ENCODE results near the gene SFXN2. TPM values are rescaled to one million over a fixed set of nuclear protein-coding genes. Genes with fewer than 3 reads are reported as not detected.

SFXN2 gene
- polyA plus RNA-seq, 1 of the 3 experiments (the other 2 are of a cell fraction): 10.2 TPM

DNA sequence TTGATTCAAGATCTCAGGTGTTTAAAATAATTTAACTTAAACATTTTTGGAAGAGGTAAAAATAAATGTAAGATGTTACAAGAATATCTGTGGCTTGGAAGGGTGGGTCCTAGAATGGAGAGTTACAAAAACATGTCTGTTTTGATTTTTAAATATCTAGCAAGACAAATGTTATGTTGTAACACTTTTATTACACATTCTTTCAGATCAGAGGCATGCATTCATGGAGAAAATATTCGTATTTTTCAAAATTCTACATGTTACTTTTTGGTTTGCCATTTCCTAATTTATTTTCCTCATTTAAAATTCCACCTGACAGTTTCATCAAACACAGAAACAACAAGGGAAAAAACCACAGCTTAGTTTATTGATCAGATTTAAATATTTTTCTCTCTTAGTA lies 39.3 kb downstream of the SFXN2 start:
- no peak overlapping the region for H3K9ac ChIP-seq
- H3K9me2 ChIP-seq: no peaks in the 10 kb centered on the region
- DNase-seq: no peak
- H4K20me1 ChIP-seq (ENCODE audit: insufficient read depth): peaks cover 42% of the 10 kb centered on the region
- peak overlapping the region; percentile 32; the same call in 1 of the 2 replicates for H3K4me2 ChIP-seq
- H3K27ac ChIP-seq (ENCODE audit: low read depth in 2 of 2, low read length in 1 of 2): peak overlapping the region in 1 of 2 experiments; percentile 34; a peak in 1 of 4 replicates
- CTCF ChIA-PET: interaction anchor here (0.9 to 2.0 kb wide), 10 partner anchors 9 to 148 kb away, joined by 3 to 13 read pairs (median 5); partner anchors contain the start of gene WBP1L
- no peak overlapping the region for H2AFZ ChIP-seq (ENCODE audit: low read depth)
- 89% methylated on average over 1 of the region's 1 CpG for WGBS (ENCODE audit: low lambda C conversion rate)
- no peaks in the 10 kb centered on the region for H3K9me3 ChIP-seq
- peaks cover 12% of the 10 kb centered on the region for H3F3A ChIP-seq (replicated peaks; ENCODE audit: insufficient read depth)
- H3K27me3 ChIP-seq (ENCODE audit: insufficient read depth): no peaks in the 10 kb centered on the region
- H3K36me3 ChIP-seq (replicated peaks in 1 of 2; ENCODE audit: control insufficient read depth in 1 of 2, insufficient read depth in 2 of 2, low read length in 1 of 2): no peaks in the 10 kb centered on the region
- POLR2A ChIA-PET: no interaction called here
- H3K4me3 ChIP-seq (ENCODE audit: low read depth in 2 of 2, low read length in 1 of 2): no peak overlapping the region
- H3K79me2 ChIP-seq (ENCODE audit: insufficient read depth): peaks cover 85% of the 10 kb centered on the region
- H3K4me1 ChIP-seq (ENCODE audit: control insufficient read depth in 1 of 2, insufficient read depth in 2 of 2, low read depth in 1 of 2, low read length in 1 of 2): peaks cover 2 to 7% of the 10 kb centered on the region in 2 experiments; a peak in 1 of 4 replicates
- TF ChIP-seq EP300 (IDR thresholded peaks at IDR 0.05; ENCODE audit: borderline replicate concordance in 1 of 2, low read depth in 1 of 2, low read length in 1 of 2): no peak
- no peak for TF ChIP-seq SIN3A (IDR thresholded peaks at IDR 0.05; ENCODE audit: borderline replicate concordance, low read depth, low read length)

GRCh38 chr10:102757323-102757722 lies 42.9 kb downstream of the SFXN2 start:
- no peaks in the 10 kb centered on the region for H3K36me3 ChIP-seq (replicated peaks in 1 of 2; ENCODE audit: control insufficient read depth in 1 of 2, insufficient read depth in 2 of 2, low read length in 1 of 2)
- CTCF ChIA-PET: no interaction called here

More at GRCh38 chr10:102757323-102757722, 42.9 kb downstream of the SFXN2 start:
- no peak overlapping the region for H3K4me2 ChIP-seq
- no peak overlapping the region for H2AFZ ChIP-seq (ENCODE audit: low read depth)
- H3K9me3 ChIP-seq: no peaks in the 10 kb centered on the region
- H3K9ac ChIP-seq: no peak overlapping the region
- WGBS (ENCODE audit: low lambda C conversion rate): 96% methylated on average over 5 of the region's 6 CpGs
- TF ChIP-seq YY1 (IDR thresholded peaks at IDR 0.05; ENCODE audit: low read depth) (no peak), SMC3 (IDR thresholded peaks at IDR 0.05; ENCODE audit: low read depth, low read length) (no peak), JUND (IDR thresholded peaks at IDR 0.05) (no peak), EP300 (IDR thresholded peaks at IDR 0.05; ENCODE audit: borderline replicate concordance in 1 of 2, low read depth in 1 of 2, low read length in 1 of 2) (no peak), REST (IDR thresholded peaks at IDR 0.05; ENCODE audit: low read depth, low read length) (no peak), FOXJ3 (CRISPR knock-in tag; IDR thresholded peaks at IDR 0.05) (no peak), RFX5 (IDR thresholded peaks at IDR 0.05; ENCODE audit: low read length) (no peak), RAD21 (IDR thresholded peaks at IDR 0.05; ENCODE audit: low read length) (no peak), TAF1 (IDR thresholded peaks at IDR 0.05; ENCODE audit: borderline replicate concordance, low read depth, low read length) (no peak), POLR2AphosphoS5 (IDR thresholded peaks at IDR 0.05; ENCODE audit: low read depth, low read length) (no peak), ELF1 (IDR thresholded peaks at IDR 0.05) (no peak), RCOR1 (IDR thresholded peaks at IDR 0.05; ENCODE audit: low read length) (no peak)
- TF ChIP-seq, protein P1, sequence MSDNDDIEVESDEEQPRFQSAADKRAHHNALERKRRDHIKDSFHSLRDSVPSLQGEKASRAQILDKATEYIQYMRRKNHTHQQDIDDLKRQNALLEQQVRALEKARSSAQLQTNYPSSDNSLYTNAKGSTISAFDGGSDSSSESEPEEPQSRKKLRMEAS (IDR thresholded peaks at IDR 0.05; ENCODE audit: low read depth): no peak
- TF ChIP-seq, protein P2, sequence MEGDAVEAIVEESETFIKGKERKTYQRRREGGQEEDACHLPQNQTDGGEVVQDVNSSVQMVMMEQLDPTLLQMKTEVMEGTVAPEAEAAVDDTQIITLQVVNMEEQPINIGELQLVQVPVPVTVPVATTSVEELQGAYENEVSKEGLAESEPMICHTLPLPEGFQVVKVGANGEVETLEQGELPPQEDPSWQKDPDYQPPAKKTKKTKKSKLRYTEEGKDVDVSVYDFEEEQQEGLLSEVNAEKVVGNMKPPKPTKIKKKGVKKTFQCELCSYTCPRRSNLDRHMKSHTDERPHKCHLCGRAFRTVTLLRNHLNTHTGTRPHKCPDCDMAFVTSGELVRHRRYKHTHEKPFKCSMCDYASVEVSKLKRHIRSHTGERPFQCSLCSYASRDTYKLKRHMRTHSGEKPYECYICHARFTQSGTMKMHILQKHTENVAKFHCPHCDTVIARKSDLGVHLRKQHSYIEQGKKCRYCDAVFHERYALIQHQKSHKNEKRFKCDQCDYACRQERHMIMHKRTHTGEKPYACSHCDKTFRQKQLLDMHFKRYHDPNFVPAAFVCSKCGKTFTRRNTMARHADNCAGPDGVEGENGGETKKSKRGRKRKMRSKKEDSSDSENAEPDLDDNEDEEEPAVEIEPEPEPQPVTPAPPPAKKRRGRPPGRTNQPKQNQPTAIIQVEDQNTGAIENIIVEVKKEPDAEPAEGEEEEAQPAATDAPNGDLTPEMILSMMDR (IDR thresholded peaks at IDR 0.05): no peak
- DNase-seq: no peak
- POLR2A ChIA-PET: no interaction called here
- peaks cover 6% of the 10 kb centered on the region for H3F3A ChIP-seq (replicated peaks; ENCODE audit: insufficient read depth)
- H3K9me2 ChIP-seq: no peaks in the 10 kb centered on the region
- no peak overlapping the region for H3K27ac ChIP-seq (ENCODE audit: low read depth in 2 of 2, low read length in 1 of 2)
- peaks cover 25% of the 10 kb centered on the region for H4K20me1 ChIP-seq (ENCODE audit: insufficient read depth)
- peaks cover 2 to 7% of the 10 kb centered on the region in 2 experiments; a peak in 1 of 4 replicates for H3K4me1 ChIP-seq (ENCODE audit: control insufficient read depth in 1 of 2, insufficient read depth in 2 of 2, low read depth in 1 of 2, low read length in 1 of 2)
- H3K79me2 ChIP-seq (ENCODE audit: insufficient read depth): peaks cover 78% of the 10 kb centered on the region
- no peak overlapping the region for H3K4me3 ChIP-seq (ENCODE audit: low read depth in 2 of 2, low read length in 1 of 2)
- no peaks in the 10 kb centered on the region for H3K27me3 ChIP-seq (ENCODE audit: insufficient read depth)
